ENCODE measurements around the gene STX18. TPM values are rescaled to one million over a fixed set of nuclear protein-coding genes. Genes with fewer than 3 reads are reported as not detected.

Gene STX18
- total and polyA plus RNA-seq, 10 of the 15 experiments (the other 5 are each of a cell fraction or from before 2014, with no cell fraction given) = 8.2 to 46.6 (median 31.1) TPM

DNA sequence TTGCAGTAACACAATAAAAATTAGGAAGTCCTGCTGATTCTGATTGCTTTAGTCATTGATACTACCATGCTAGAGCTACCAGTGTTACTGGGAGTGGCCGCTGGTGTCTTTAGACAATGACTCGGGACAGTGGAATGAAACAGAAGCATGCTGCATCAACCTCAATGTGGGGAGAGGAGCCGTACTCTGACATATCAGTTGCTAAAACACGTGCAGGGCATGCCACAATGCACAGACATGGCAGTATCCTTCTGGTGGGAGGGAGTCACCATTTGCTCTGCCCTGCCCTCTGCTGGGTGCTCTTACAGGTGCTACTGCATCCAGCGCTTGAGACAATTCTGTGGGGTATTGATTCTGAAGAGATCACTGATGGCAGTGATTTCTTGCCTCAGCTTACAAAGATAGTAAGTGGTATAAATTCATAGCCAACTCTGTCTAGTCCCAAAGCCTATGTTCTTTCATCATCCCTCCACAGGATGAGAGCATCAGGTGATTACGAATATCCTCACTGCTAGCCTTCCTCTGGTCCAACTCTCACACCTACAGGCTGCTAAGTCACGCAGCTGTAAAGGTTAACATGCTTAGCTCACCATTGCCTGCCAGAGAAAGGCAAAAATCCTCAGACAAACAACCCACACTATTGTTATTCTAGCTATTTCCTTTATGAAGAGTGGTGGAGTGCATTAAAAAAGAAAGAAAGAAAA is 111.2 kb downstream of the STX18 start:
- FAIRE-seq = peak; percentile 80
- intact Hi-C loops (cut with micrococcal nuclease; ENCODE audit: unreplicated experiment) = loop anchor here (2.0 kb wide), 1 partner anchor 178 kb away; no protein-coding TSS in a partner anchor
- Histone ChIP-seq H3K4me2 (ENCODE audit: control insufficient read depth, insufficient read depth) (no peak overlapping the region), H3K36me3 (ENCODE audit: control insufficient read depth in 2 of 2, insufficient read depth in 2 of 2, low read length in 1 of 2) (peaks cover 3 to 8% of the 10 kb centered on the region in 2 experiments; a peak in 3 of 4 replicates), H3K9ac (ENCODE audit: control insufficient read depth, insufficient read depth, low read length) (no peak overlapping the region), H3K79me2 (ENCODE audit: control insufficient read depth, insufficient read depth, low read length) (no peaks in the 10 kb centered on the region), H3K27ac (ENCODE audit: control insufficient read depth, insufficient read depth) (no peak overlapping the region), H2AFZ (ENCODE audit: control insufficient read depth, low read depth, low read length) (no peak overlapping the region), H4K20me1 (ENCODE audit: control insufficient read depth, insufficient read depth) (no peaks in the 10 kb centered on the region), H3K4me1 (ENCODE audit: control insufficient read depth, insufficient read depth, low read length) (no peaks in the 10 kb centered on the region), H3K4me3 (no peak overlapping the region), H3K9me3 (replicated peaks; ENCODE audit: control insufficient read depth, insufficient read depth, low read length) (no peaks in the 10 kb centered on the region), H3K27me3 (replicated peaks in 1 of 2; ENCODE audit: control insufficient read depth in 2 of 2, insufficient read depth in 2 of 2, low read length in 1 of 2) (no peaks in the 10 kb centered on the region)
- ATAC-seq = peak; percentile 98
- SMC1A ChIA-PET (ENCODE audit: uncharacterized antibody, unreplicated experiment) = interaction anchor here (2.6 kb wide), 1 partner anchor 9 kb away, joined by 13 read pairs; no protein-coding TSS in a partner anchor
- RAD21 ChIA-PET (ENCODE audit: unreplicated experiment) = interaction anchor here (1.4 to 1.6 kb wide), 2 partner anchors 163 to 179 kb away, joined by 3 read pairs; no protein-coding TSS in a partner anchor
- DNase-seq (ENCODE audit: low read depth, low spot score) = no peak
- WGBS (ENCODE audit: insufficient coverage, insufficient replicate concordance, low lambda C conversion rate, missing lambda C conversion rate) = 65% methylated on average over 7 of the region's 7 CpGs
- CTCF ChIA-PET = interaction anchor here (0.7 to 2.4 kb wide), 9 partner anchors 9 to 182 kb away, joined by 3 to 11 read pairs (median 3); no protein-coding TSS in a partner anchor
- in situ Hi-C loops (cut with MboI) = no loop called here
- no TSS peak for BruUV-seq (replicated peaks)
- POLR2A ChIA-PET = no interaction called here
- TF ChIP-seq ZSCAN29 (IDR thresholded peaks at IDR 0.05) = no peak
- no peak for TF ChIP-seq RBBP5 (conservative IDR thresholded peaks at IDR 0.05)
- TF ChIP-seq SMC3 (IDR thresholded peaks at IDR 0.05; ENCODE audit: borderline replicate concordance, low read length) = peak; percentile 49; the same call in 1 of the 2 replicates
- TF ChIP-seq ZBTB4 (CRISPR knock-in tag; IDR thresholded peaks at IDR 0.05) = no peak
- no peak for TF ChIP-seq ZBED1 (IDR thresholded peaks at IDR 0.05; ENCODE audit: borderline replicate concordance)
- peak; percentile 66 for TF ChIP-seq YY1 (IDR thresholded peaks at IDR 0.05; ENCODE audit: low read depth, low read length)
- TF ChIP-seq CBX3 (IDR thresholded peaks at IDR 0.05; ENCODE audit: borderline replicate concordance, low read depth) = no peak
- TF ChIP-seq E2F4 (IDR thresholded peaks at IDR 0.05; ENCODE audit: low read depth, low read length) = no peak
- peak; percentile 53 to 79; a peak in 3 of 4 replicates for TF ChIP-seq BHLHE40 (IDR thresholded peaks at IDR 0.05; ENCODE audit: borderline replicate concordance in 1 of 2, low read depth in 2 of 2, low read length in 1 of 2)
- no peak for TF ChIP-seq SMAD1 (IDR thresholded peaks at IDR 0.05; ENCODE audit: low read depth, partially characterized antibody)
- TF ChIP-seq ZNF24 (IDR thresholded peaks at IDR 0.05) = no peak
- TF ChIP-seq SPI1 (IDR thresholded peaks at IDR 0.05; ENCODE audit: borderline replicate concordance, insufficient read depth, low read depth, low read length) = no peak
- TF ChIP-seq, protein P1, sequence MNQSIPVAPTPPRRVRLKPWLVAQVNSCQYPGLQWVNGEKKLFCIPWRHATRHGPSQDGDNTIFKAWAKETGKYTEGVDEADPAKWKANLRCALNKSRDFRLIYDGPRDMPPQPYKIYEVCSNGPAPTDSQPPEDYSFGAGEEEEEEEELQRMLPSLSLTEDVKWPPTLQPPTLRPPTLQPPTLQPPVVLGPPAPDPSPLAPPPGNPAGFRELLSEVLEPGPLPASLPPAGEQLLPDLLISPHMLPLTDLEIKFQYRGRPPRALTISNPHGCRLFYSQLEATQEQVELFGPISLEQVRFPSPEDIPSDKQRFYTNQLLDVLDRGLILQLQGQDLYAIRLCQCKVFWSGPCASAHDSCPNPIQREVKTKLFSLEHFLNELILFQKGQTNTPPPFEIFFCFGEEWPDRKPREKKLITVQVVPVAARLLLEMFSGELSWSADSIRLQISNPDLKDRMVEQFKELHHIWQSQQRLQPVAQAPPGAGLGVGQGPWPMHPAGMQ (IDR thresholded peaks at IDR 0.05; ENCODE audit: borderline replicate concordance) = no peak
- TF ChIP-seq, protein P2, sequence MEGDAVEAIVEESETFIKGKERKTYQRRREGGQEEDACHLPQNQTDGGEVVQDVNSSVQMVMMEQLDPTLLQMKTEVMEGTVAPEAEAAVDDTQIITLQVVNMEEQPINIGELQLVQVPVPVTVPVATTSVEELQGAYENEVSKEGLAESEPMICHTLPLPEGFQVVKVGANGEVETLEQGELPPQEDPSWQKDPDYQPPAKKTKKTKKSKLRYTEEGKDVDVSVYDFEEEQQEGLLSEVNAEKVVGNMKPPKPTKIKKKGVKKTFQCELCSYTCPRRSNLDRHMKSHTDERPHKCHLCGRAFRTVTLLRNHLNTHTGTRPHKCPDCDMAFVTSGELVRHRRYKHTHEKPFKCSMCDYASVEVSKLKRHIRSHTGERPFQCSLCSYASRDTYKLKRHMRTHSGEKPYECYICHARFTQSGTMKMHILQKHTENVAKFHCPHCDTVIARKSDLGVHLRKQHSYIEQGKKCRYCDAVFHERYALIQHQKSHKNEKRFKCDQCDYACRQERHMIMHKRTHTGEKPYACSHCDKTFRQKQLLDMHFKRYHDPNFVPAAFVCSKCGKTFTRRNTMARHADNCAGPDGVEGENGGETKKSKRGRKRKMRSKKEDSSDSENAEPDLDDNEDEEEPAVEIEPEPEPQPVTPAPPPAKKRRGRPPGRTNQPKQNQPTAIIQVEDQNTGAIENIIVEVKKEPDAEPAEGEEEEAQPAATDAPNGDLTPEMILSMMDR (IDR thresholded peaks at IDR 0.05 in 2 of 3, conservative IDR thresholded peaks at IDR 0.05 in 1 of 3; ENCODE audit: control insufficient read depth in 2 of 3, extremely low read depth in 1 of 3, insufficient read depth in 1 of 3, low read depth in 3 of 3, low read length in 3 of 3) = peak; percentile 62 to 71 (median 66); a peak in 5 of 6 replicates
- TF ChIP-seq ZNF384 (IDR thresholded peaks at IDR 0.05; ENCODE audit: borderline replicate concordance, low read depth, low read length) = no peak
- TF ChIP-seq BACH1 (IDR thresholded peaks at IDR 0.05; ENCODE audit: borderline replicate concordance) = no peak
